HG02943 (cell line): ENCODE results near the gene PATL2.
"Not testable (repeated sequence)": the region's sequence is repeated elsewhere in the genome, so short reads cannot be mapped to it uniquely, and the experiment has no call there.

Experiments used
- ATAC-seq: cut with Tn5 transposase; IDR thresholded peaks from one replicate; pipeline ENCODE4 v1.9.1; 2021; ENCODE audit warnings: mild to moderate bottlenecking, low read depth, moderate library complexity; ENCODE audit not compliant: unreplicated experiment

PATL2 gene

DNA sequence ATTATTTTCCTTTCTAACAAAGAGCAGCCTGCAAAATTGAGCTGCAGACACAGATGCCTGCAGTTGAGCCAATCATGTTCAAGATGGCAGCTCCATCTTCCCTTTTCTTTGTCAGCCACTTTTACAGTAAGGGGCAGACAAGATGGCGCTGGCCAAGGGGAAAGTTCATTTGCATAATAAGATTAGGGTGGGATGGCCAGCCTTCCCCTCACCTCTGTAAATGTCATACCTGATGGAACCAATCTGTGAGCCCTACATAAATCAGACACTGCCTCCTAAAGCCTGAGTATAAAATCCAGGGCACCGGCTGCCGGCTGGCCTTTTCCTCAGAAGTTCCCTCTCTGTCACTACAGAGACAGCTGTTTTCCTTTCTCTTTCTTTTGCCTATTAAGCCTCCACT, 15.8 kb downstream of the PATL2 start:
- no peak for ATAC-seq

- no peak for ATAC-seq
Measured at GRCh38 chr15:44694416-44694815, 16.7 kb downstream of the PATL2 start.

GRCh38 chr15:44692659-44693058, 18.5 kb downstream of the PATL2 start:
- ATAC-seq = no peak

DNA sequence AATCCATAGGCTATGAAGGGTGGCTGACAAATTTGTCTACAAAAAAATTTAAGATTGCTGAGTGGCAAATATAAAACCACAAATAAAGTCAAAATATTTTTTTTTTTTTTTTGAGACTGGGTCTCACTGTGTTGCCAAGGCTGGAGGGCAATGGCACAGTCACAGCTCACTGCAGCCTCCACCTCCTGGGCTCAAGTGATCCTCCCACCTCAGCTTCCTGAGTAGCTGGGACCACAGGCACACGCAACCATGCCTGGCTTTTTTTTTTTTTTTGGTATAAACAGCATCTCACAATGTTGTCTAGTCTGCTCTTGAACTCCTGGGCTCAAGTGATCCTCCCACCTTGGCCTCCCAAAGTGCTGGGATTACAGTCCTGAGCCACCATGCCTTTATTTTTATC, 20.9 kb downstream of the PATL2 start:
- not testable (repeated sequence) for ATAC-seq

- ATAC-seq = not testable (repeated sequence)
Measured at GRCh38 chr15:44689318-44689717, 21.8 kb downstream of the PATL2 start.

DNA sequence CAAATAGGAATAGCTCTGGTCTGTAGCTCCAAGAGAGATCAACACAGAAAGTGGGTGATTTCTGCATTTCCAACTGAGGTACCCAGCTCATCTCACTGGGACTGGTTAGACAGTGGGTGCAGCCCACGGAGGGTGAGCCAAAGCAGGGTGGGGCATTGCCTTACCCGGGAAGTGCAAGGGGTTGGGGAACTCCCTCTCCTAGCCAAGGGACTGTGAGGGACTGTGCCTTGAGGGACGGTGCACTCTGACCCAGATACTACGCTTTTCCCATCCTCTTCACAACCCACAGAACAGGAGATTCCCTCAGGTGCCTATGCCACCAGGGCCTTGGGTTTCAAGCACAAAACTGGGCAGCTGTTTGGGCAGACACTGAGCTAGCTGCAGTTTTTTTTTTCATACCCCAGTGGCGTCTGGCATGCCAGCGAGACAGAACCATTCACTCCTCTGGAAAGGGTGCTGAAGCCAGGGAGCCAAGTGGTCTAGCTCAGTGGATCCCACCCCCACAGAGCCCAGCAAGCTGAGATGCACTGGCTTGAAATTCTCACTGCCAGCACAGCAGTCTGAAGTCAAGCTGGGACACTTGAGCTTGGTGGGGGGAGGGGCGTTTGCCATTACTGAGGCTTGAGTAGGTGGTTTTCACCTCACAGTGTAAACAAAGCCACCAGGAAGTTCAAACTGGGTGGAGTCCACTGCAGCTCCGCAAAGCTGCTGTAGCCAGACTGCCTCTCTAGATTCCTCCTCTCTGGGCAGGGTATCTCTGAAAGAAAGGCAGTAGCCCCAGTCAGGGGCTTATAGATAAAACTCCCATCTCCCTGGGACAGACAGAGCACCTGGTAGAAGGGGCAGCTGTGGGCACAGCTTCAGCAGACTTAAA, 28.1 kb downstream of the PATL2 start:
- ATAC-seq = not testable (repeated sequence)

DNA sequence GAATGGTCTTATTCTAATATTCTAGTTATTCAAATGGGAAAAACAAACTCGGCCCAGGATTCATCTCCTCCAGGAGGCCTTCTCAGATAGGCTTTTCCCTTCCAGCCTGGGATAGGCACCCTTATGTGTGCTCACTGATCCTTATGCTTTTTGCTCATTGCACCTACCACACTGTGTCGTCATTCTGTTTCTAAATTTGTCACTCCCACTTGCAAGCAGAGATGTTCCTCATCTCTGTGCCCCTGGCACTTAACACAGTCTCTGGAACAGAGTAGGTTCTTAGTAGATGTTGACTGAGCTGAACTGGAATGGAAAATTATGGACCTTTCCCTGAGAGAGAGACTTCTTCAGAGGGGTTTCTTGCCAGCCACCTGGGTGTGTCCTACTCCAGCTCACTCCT, 28.9 kb downstream of the PATL2 start:
- ATAC-seq = no peak

DNA sequence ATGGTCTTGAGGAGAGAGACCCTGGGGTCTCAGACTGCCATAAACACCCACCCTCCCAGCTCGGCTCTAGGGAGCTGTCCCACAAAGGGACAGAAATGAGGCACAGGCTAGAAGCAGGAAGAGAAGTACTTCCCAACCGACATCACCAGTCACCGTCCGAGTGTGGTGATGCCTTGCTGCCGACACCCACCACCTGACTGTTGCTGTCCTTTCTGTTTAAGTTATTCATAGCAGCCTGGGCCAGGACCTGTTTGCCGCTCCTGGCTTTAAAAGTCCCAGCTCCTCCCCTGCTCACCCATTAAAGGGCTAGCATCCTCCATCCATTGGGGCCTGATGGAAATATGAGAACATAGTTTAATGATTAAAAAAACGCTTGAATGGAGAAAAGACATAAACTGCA, 34.4 kb downstream of the PATL2 start:
- no peak for ATAC-seq

- ATAC-seq = no peak
Measured at GRCh38 chr15:44675911-44676310, 35.2 kb downstream of the PATL2 start.

- ATAC-seq = no peak
Measured at GRCh38 chr15:44673639-44674038, 37.5 kb downstream of the PATL2 start.

- ATAC-seq = no peak
Measured at GRCh38 chr15:44670087-44670950, 40.8 kb downstream of the PATL2 start.

DNA sequence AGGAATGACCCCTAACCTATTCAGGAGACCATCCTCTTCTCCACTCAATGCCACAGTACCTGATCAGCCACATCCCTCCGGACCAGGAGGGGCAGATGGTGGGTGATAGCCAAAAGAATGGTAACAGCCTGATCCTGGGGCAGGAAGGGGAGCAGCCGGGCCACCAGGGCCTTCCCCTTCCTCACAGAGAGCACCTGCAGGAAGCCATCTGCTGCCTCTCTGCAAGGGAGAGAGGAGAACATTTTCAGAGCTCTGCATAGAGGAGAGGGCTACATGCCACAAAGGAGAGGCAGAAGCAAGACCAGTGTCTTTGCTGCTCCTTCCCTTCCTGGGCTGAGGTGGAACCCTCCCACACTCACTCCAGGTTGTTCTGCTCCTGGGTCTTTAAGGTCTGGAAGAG, 42.2 kb downstream of the PATL2 start:
- no peak for ATAC-seq

- no peak for ATAC-seq
Measured at GRCh38 chr15:44667039-44667360, 44.1 kb downstream of the PATL2 start.

- ATAC-seq = no peak
Measured at GRCh38 chr15:44666210-44667038, 44.7 kb downstream of the PATL2 start.

DNA sequence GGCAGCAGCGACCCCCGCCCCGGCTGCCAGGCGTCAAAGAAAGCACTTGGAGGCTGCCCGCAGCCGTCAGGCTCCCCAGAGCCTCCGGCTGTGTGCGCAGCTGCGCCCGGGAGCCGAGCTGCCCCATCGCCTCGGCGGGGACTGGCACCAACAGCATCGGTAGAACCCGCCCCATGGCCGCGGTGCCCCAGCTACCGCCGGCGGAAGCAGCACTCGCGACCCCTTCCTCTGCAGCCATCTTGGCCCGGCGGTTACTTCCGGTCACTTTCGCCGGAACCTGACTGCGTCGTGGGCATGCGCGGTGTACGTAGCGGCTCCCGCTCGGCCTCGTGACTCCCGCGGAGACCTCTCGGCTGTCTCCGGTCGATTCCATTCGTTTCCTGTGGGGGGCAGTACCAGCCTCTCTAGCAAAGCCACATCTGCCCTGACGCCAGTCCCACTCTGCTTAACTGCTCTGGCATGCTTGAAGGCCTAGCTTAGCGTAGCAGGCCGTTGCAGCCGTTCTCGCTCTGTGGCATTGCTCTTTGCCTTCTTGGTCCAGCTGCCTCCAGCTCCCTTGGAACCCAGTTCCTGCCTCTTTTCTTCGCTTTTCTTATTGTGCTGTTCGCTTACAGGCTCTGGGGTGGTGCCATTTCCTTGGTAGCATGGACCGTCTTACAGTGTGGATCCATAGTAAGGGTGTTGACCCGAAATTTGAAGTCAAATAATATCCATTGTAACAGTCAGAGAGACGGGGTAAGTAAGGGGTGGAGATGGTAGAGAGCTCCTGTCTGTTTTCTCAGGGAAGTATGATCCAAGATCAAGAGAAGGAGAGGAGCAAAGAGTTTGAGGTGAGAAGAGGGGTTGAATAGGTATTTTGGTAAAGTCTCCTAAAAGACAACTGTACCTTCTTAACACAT, 47.5 kb downstream of the PATL2 start, which contains the start of gene SPG11:
Gene SPG11, minus strand, starts transcription at position 253 of the 899 bp plus-strand sequence. Its CDS starts 15 bp downstream, at position 238.
- peak; percentile 79 for ATAC-seq

DNA sequence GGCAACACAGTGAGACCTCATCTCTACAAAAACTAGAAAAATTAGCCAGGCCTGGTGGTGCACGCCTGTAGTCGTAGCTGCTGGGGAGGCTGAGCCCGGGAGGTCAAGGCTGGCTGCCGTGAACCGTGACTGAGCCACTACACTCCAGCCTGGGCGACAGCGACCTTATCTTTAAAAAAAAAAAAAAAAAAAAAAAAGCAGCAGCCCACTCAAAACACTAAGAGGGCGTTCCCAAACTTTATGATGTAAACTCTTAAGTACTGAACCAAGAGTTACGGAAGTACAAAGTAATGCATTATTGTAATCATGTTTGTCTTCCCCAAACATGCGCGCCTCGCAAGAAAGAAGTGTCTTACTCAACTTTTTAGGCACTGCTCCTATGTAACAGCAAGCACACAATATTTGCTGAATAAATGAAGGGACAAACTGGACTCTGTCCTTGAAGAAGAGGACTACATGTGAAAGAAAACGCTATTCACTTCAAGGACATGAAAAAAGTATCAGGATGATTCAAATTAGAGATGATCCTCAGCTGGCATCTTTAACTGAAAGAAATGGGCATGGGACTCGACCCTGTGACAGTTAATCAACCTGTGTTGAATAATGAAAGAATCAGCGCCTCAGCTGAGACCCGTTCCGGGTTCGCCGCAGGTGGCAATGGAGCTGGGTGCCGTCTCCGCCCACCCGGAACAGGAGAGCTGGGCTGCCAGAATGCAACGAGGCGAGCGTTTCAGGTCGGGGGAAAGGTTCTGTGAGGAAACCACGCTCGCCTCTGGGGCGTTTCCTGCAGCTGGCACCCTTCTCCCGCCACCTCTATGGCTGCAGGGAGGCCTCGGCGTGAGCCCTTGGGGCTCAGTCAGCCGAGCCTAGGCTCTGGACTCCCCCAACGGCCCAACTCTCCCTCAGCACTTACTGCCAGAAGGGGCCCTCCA, 48.4 kb downstream of the PATL2 start:
- peak; percentile 58 for ATAC-seq

DNA sequence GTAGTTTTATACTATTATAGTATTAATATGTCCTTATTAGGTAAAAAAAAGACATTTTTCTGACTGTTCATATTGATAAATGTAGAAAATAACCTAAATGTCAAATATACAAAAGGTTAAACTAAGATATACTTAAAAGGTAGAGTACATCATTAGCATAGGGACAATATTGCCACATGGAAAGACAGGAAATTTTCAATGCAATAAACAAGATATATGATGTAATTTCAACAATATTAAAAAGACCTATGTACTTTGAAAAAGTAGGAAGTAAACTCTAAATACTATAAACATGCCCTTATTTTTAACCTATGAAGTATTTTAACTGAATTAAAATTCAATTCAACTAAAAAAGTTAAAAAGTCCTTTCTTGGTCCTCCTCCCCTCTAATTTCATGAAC, 49.5 kb downstream of the PATL2 start:
- no peak for ATAC-seq

GRCh38 chr15:44659056-44659455, 52.1 kb downstream of the PATL2 start:
- ATAC-seq = no peak

DNA sequence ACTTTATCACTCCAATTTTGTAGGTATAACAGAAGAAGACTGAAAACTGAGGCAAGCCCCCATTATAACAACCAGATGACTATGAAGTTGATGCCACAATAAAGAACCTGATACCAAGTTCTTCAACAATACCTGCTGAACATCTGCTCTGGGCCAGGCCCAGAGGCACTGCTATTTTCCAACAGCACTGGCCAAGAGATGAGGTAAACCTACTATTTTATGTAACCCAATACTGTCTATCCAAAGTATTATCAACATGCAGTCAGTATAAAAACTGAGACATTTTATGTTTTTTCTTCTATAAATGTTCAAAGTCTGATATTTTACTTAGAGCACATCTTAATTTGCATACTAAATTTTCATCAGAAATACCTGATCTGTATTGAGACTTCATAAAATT, 53.7 kb downstream of the PATL2 start:
- ATAC-seq = no peak
